ENCODE results near the gene CARNS1.

The CARNS1 gene

DNA sequence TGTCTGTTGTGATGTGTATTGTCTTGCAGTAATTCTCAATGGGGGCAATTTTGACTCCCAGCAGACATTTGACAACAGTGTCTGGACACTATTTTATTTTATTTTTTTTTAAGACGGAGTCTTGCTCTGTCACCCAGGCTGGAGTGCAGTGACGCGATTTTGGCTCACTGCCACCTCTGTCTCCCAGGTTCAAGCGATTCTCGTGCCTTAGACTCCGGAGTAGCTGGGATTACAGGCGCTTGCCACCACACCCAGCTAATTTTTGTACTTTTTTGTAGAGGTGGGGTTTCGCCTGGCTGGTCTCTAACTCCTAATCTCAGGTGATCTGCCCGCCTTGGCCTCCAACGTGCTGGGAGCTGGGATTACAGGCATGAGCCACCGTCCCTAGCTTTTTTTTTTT is 14.2 kb downstream of the CARNS1 start:
- DNase-seq = no peak

DNA sequence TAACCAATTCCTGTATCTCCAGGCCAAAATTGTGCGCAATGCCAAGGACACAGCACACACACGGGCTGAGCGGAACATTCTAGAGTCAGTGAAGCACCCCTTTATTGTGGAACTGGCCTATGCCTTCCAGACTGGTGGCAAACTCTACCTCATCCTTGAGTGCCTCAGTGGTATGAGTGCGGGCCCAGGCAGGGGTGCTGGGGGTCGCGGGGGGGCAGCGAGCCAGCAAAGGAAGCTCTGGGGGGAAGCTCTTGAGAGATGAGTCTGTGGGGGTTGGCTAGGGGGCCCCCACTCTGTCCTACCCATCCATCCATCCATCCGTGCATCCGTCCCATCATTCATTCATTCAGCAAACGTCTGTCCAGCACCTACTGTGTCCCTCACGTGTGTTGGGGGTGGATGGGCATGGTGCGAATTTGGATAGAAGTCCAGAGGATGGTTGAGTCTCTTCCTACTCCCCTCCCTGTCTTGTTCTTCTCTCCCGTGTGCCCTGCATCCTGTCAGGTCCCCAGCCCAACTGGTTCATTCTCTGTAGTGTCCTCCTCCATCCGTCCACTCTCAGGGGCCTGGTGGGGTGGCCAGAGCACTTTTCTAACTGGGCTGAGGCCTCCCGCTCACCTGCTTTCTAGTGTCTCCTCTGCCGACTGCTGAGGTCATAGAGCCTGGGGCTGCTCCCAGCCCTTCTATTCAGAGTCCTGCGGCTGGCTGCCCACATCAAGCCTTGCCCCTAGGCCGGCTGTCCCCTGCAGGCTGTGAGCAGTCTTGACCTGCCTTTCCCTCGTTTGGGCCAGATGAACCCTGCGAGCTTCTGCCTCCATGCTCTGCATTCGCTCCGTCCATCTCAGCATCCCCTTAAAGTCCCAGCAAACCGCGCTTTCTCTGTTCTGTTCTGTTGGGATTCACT is 16.1 kb downstream of the CARNS1 start:
- no peak for DNase-seq

DNA sequence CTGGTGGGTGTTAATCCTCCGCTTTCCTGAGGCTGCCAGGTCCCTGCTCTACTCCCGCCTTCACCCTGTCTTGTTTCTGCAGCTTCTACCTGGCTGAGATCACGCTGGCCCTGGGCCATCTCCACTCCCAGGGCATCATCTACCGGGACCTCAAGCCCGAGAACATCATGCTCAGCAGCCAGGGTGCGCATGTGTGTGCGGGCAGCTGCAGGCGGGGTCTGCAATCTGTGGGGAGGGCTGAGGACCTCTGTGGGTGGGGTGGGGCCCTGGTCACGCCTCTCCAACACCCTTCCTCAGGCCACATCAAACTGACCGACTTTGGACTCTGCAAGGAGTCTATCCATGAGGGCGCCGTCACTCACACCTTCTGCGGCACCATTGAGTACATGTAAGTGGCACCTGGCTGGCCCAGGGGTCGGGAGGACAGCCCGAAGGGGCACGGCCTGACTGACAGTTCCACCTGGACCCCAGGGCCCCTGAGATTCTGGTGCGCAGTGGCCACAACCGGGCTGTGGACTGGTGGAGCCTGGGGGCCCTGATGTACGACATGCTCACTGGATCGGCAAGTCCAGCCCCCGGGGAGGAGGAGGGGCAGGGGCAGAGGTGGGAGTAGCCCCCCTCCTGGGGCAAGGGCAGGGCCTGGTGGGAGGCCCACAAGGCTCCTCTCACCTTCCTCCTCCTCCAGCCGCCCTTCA is 17.3 kb downstream of the CARNS1 start:
- DNase-seq = no peak

DNA sequence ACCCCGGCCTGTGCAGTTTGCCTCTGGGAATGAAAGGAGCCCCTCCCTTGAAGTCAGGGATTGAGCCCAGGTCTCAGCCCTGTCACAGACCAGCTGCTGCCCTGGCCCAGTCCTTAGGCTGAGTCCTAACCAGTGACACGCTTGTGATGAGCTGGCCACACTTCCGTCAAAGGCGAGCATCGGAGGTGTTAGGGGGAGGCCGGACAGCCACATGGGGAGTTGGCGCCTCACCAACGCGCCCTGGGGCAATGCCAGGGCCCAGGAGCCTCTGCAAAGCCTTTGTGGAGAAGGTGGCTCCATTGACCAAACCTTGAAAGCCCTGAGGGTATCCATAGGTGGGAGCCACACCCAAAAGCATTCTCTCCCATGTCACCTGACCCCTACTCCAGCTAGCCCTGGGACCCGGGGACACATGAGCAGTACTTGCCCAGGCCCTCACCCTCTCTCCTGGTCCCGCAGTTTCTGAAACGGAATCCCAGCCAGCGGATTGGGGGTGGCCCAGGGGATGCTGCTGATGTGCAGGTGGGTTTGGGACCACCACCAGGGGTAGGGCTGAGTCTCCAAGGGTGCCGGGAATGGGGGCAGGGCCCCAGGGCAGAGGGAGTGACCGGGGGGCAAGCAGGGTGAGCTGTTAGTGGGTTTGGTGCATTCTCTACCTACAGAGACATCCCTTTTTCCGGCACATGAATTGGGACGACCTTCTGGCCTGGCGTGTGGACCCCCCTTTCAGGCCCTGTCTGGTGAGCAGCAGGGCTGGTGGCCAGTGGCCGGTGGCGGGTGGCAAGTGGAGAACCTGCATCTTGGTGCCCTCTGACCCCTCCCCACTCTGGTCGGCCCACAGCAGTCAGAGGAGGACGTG is 18.3 kb downstream of the CARNS1 start:
- DNase-seq = no peak

DNA sequence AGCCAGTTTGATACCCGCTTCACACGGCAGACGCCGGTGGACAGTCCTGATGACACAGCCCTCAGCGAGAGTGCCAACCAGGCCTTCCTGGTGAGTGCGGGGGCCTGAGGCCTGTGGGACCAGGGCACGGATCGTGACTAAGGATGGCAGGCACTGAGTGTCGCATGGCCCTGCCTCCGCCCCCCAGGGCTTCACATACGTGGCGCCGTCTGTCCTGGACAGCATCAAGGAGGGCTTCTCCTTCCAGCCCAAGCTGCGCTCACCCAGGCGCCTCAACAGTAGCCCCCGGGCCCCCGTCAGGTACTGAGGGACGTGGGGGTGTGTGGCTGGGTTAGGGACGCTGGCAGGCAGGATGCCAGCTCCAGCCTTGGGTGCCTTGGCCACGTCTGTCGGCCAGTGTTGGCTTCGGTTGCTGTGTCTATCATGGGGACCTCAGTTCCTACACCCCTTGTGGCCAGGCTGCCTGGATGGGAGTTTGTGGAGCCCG is 19.0 kb downstream of the CARNS1 start:
- DNase-seq = no peak

DNA sequence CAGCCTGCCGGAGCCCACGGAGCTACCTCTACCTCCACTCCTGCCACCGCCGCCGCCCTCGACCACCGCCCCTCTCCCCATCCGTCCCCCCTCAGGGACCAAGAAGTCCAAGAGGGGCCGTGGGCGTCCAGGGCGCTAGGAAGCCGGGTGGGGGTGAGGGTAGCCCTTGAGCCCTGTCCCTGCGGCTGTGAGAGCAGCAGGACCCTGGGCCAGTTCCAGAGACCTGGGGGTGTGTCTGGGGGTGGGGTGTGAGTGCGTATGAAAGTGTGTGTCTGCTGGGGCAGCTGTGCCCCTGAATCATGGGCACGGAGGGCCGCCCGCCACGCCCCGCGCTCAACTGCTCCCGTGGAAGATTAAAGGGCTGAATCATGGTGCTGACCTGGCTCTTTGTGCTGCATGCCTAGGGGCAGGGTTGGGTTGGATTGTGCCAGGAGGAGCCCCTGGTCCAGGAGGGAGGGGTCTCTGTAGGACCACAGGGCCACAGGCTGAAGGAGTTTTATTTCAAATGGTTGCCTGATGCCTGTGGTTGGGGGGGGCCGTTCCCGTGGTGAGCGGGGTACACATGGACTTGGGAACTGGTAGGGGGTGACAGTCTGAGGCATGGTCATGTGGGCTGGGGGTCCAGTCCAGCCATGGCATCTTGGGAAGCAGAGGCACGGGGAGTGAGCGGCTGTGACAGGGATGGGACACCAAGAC is 19.7 kb downstream of the CARNS1 start:
- no peak for DNase-seq

DNA sequence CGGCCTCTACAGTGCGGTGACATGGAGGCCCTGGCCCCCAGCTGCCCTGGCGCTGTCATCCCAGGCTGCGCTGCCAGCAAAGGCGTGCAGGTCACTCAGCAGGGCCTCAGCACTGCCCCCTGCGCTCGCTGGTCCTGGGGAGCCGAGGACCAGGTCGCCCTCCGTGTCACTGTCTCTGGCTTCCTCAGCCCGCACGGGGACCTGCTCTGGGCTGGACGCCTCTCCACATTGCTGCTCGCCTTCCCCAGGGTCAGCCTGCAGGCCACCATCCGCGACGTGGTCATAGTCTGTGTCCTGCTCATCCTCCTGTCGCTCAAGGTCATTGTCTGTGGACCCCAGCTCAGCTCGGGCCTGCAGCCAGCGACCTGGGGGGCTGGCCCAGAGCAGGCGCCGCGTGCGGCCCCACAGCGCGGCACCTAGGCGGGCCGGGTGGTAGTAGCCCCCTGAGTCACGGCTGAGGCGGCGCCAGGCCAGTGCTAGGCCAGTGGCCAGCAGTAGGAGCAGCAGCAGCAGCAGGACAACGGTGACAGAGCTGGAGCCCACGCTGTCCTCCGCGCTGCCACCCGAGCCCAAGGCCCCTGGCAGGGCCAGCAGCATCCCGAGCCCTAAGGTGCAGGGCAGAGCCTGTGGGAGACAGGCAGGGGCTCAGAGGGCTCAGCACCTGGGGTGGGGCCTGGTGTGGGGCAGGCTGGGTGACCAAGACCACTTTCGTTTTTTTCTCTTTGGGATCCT is 20.4 kb downstream of the CARNS1 start:
- no peak for DNase-seq

DNA sequence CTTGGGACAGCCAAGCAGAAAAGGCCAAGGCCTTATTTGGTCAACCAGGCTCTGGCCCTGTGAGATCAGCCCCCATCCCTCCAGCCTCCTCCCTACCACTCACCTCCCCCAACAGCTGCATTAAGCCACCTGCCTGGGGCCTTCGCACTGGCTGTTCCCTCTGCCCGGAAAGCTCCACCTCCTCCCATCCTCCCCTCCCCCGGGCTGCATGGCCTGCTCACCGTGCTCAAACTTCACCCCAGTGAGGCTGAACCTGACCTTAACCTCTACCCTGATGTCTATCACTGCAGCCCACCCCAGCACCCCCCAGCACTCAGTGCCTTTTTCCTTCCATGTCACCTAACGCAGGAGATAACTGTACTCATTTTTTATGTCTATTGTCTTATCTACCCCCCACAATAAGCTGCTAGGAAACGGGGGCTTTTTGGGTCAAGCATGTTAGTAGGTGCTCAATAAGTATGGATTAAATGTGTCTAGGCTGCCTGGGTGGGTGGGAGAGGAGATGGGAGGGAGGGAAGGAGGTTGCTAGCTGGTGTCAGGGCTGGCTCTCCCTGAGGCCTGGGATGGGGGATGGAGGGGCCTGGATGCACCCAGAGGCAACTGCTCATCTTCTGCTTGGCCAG is 21.1 kb downstream of the CARNS1 start:
- no peak for DNase-seq

DNA sequence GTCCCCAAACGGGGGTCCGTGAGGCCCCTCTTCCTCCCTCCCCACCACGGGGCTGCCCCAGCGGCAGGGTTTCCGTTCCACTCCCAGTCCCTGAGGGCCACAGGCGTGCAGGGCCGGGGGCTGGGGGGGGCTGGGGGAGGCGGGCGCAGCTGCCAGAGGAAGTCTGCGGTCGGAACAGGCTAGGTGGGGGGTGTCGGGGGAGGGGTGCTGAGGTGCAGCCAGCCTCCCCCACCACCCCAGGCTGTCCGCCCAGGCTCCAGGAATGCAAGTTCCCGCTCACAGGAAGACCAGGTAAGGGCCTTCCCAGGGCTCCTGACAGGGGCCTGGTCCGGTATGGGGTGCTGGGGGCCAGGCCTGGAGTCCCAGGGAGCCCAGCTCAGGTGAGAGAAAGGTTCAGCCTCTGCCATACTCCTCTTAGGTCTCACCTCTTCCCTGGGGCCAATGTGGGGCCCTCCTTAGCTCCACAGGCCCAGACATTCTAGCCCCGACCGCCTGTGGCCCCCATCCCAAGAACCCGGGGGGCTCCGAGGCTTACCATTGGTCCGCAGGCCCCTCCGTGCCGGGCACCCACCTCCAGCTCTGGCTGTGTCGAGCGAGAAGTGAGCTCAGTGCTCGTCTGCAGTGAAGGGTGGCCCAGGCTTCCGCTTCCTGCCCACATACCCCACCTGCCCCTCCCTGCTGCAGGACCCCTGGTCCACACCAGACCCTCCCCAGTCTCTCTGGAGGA is 21.8 kb downstream of the CARNS1 start, which contains the start of gene PTPRCAP:
PTPRCAP (minus strand) TSS at position 601 of the 727 bp plus-strand sequence; CDS start at position 538, 63 bp downstream.
- no peak for DNase-seq

DNA sequence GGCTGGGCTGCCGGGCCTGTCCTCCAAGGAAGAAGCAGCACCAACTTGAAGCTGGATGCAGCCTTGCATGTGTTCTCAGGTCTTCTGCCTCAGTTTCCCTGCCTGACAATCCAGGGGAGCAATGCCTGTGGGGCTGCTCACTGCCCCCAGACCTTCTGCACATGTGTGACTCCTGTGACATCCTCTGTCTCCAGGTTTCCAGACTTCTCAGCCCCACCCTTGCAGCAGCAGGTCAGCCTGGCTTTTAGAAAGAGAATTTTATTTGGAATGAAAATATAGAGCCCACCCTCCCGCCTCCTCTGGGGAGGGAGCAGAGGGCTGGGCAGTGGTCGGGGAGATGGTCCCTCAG is 22.3 kb downstream of the CARNS1 start:
- DNase-seq = no peak

DNA sequence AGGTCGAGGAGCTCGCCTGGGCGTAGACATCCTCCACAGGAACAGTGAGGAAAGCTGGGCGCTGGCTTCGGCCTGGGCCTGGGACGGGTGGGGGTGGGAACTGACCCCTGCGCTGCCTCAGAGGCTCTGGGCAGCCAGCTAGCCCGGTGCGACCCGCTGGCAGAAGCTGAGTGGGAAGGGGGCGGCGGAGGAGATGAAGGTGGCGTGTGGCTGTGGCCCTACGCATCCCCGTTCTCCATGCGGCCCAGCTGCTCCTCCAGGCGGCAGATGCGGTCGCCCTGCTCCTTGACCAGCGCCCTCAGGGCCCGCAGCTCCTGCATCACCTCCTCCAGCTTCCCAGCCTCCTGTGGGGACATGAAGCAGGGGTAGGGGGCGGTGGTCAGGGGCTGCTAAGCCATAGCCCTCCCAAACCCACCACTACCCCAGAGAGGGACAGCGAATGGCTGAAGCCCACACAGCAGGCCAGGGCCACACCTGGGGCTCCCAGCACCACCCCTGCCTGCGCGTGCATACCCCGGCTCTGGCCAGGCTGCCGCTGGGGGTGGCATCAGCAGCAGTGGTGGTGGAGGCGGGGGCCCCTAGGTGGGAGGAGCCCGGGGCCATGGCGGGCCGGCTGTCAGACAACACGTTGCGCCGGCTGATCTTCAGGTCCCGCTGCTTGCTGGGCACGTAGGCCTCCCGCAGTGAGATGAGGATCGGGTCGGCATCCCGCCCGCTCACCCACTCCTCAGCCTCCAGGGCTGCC is 22.9 kb downstream of the CARNS1 start:
- DNase-seq = no peak

DNA sequence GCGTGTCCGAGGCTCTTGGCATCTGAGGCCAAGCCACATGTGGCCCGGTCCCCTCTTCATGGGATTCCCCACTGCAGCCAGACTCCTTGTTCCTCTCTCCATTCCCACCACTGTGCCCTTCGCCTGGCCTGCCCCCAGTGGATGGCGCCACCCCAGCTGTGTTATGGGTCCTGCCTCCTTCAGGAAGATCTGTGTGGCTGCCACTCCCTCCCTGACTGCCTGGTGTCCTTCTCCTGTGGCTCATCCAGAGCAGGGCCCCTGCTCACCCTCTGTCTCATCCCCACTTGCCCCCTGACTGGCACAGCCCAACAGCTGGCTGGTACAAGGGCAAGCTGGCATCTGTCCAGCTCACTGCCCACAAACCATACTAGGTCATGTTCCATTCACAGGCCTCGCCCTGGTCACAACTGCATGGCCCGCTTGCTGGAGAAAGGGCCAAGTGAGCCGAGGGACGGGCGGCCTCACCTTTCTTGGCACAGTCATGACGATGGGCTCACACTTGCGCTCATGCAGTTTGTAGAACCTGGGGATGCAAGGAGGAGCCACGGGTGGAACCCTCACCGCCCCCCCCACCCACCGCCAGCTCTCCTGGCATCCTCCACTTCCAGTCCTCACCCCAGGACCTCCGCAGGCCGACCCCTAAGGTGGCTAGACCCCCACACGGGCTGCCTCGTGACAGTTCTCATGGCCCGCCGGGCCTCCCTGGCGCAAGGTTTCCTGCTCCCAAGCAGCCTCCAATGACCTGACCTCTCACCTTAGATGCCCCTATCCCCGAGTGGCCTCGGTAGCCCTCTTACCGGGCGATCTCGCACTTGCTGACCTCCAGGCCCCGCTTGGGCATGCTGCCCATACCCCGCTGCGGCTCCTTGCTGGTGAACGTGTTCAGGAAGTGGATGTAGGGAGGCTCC is 24.1 kb downstream of the CARNS1 start:
- no peak for DNase-seq

DNA sequence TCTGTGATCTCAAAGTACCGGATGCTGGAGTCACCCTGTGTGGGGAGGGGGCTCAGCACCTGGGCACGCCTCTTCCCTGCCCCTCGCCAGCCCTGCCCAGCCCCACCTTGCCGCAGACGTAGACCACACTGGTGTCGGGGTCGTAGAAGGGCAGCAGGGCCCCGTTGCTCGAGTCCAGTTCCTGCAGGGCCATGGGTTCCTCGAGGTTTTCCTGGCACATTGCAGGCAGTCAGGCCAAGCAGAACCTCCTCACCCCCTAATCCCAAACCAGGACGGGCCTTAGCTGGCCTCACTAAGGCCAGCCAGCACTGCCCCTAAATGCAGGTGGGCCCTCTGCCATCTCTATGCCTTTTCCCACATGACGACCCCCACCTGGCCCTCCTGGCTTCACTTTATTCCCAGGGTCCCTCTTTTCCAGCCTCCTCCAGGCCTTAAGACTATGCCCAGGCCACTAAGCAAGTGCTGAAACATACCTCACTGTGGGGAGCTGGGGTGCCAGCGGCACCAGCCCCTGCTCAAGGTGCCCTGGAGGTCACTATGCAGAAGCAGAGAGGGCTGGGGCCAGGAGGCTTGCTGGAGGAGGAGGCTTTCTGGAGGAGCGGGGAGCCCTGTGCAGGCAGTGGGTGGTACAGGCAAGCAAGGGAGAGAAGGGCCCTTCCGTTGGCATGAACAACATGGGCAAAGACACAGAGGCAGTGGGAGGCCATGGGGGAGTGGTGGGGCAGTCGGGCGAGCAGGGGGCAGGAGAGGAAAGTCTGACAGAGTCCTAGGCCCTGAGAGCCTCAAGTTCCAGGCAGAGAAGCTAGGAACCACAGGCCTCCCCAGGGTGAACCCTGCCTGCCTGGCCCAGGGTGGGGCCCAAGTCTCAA is 25.0 kb downstream of the CARNS1 start:
- DNase-seq = no peak

DNA sequence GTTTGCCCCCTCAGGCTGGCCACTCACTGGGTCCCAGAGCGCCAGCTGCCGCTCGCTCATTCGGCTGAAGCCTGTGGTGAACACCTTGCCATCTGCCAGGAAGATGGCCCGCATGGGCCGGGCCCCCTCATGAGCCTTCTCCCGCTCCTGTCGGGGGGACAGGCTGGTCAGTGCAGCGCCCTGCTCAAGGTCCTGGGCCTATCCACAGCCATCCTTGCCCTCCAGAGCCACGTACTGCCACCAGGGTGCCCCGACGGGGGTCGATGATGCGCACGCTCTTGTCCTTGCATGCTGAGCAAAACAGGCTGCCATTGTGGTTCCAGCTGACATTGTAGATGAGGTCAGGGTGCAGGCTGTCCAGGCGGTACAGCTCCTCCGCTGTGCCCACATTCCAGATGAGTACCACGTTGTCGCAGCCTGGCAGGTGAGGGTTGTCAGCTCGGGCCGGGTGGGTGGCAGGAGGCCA is 25.7 kb downstream of the CARNS1 start:
- DNase-seq = no peak

DNA sequence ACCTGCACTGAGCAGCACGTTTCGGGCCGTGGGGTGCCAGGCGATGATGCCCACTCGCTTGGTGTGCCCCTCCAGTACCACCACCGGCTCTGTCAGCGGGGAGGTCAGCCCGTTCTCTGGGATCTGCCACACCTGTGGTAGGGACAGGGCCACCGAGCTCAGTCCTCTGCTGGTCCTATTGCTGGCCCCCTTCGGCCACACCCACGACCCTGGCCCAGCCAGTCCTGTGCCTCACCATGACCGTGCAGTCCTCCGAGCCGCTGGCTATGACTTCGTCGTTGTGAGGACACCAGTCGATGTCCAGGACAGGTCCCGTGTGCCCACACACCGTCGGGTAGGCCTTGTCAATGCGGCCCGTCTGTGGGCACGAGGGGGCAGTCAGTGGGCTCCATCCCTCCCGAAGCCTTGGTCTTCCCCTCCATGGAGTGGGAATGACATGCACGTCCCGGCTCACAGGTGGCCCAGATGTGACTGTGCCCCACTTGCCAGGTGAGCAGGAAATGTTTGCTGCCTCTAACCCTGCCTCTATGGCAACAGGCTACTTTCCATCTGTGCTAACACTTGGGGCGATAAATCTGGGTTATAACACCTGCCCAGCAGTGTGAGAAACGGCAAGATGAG is 26.4 kb downstream of the CARNS1 start:
- no peak for DNase-seq

DNA sequence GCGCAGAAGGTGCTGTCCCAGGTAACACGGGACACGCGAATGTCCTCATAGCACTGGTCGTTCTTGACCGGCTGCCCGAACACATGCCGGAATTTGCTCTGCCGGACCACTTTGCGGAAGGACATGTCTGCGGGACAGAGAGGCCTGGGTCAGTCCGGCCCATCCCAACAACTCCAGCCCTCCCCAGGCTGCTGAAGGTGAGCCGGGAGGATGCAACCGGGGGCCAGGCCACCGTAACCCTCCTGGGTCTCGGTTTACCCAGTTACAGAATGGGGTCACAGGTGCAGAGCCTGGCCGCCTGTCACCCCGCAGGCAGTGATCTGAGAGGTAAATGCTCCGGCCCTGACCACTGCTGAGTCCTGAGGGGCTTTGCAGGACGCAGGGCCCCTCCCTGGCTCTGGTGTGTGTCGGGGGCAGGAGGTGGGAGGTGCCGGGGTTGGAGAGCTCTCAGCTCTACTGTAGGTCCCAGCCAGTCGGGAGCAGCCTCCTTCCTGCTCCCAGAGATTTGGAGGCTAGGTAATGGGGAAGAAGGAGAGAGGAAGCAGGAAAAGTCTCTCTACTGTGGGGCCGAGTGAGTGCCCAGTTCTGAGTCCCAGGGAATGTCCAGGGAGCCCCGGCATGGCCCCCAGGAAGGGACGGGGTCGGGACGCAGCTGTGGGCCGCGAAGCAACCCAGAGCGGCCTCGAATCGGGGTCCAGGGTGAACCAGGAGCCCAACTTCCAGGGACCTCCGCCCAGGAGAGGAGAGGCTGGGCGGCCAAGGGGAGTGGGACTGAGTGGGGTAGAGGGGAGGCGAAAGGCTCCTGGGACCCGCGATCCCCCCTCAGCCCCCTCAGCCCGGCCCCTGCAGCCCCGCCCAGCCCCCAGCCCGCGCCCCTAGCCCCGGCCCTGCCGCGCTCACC is 27.3 kb downstream of the CARNS1 start:
- DNase-seq = no peak

Measured in NCI-H774 (cell line).